Measurements from ENCODE around the gene RBM4B.

GRCh38 chr11:66683877-66684276 lies 6.2 kb upstream of the RBM4B start:
- no peak for TF ChIP-seq CTCF (IDR thresholded peaks at IDR 0.05)
- TF ChIP-seq TCF7L2 (IDR thresholded peaks at IDR 0.05; ENCODE audit: low read depth, low read length): no peak
- TF ChIP-seq POLR2AphosphoS5 (IDR thresholded peaks at IDR 0.05; ENCODE audit: low read depth, low read length): no peak
